ENCODE measurements around the gene STK32B. TPM values are rescaled to one million over a fixed set of nuclear protein-coding genes. Genes with fewer than 3 reads are reported as not detected.

STK32B gene
- total RNA-seq, 2 experiments from 2014 or later, result not detected

DNA sequence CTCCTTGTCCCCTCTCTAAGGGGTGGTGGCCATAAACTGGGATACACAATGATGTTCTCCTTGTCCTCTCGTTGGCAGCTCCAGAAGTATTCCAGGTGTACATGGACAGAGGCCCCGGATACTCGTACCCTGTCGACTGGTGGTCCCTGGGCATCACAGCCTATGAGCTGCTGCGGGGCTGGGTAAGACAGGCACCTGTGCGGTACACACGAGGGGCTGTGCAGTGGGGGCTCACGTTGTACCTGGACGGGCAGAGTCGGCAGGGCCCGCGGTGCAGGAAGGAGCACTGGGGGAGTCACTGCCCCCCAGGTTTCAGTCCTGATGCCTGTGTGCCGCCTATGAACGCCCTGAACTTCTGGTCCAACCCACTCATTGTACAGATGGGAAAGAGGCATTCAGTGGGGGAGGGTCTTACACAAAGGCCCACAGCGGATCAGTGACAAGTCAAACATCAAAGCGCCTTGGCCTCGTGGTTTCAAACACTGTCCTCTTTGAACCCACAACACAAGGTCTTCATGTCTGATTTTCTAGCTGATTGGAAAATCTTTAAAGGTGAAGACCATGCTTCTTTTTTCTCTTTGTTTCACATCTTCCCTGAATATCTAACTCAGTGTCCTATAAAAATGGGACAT is 395.4 kb downstream of the STK32B start:
- CTCF ChIA-PET, result no interaction called here
- ATAC-seq (no peak), DNase-seq (no peak)
- Mint-ChIP-seq H3K27ac (no peak overlapping the region), H3K4me3 (no peak overlapping the region), H3K9me3 (no peaks in the 10 kb centered on the region), H3K36me3 (ENCODE audit: low read depth) (no peaks in the 10 kb centered on the region), H3K4me1 (ENCODE audit: low read depth) (no peaks in the 10 kb centered on the region), H3K27me3 (no peaks in the 10 kb centered on the region)
- POLR2A ChIA-PET, result no interaction called here
- intact Hi-C loops (cut with micrococcal nuclease), result no loop called here
- TF ChIP-seq, protein P1, sequence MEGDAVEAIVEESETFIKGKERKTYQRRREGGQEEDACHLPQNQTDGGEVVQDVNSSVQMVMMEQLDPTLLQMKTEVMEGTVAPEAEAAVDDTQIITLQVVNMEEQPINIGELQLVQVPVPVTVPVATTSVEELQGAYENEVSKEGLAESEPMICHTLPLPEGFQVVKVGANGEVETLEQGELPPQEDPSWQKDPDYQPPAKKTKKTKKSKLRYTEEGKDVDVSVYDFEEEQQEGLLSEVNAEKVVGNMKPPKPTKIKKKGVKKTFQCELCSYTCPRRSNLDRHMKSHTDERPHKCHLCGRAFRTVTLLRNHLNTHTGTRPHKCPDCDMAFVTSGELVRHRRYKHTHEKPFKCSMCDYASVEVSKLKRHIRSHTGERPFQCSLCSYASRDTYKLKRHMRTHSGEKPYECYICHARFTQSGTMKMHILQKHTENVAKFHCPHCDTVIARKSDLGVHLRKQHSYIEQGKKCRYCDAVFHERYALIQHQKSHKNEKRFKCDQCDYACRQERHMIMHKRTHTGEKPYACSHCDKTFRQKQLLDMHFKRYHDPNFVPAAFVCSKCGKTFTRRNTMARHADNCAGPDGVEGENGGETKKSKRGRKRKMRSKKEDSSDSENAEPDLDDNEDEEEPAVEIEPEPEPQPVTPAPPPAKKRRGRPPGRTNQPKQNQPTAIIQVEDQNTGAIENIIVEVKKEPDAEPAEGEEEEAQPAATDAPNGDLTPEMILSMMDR (IDR thresholded peaks at IDR 0.05), result no peak

DNA sequence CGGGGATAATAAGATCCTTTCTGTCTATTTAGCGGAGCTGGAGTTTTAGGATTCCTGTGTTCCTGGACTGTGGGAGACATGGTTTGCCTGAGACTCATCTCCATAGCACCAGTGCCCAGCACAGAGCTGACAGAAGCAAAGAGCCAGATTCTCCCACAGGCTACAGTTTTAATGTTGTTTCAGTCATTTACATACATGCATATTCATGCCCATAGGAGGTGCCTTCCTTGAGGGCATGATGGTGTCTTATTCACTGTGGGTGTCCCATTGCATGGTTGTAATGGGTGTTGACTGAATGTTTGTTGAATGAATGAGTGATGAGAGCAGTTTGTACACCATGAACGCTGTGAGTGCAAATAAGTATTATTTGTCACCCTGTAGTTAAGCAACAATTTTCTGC is 396.5 kb downstream of the STK32B start:
- Mint-ChIP-seq H3K4me3 (no peak overlapping the region), H3K27me3 (no peaks in the 10 kb centered on the region), H3K9me3 (no peaks in the 10 kb centered on the region), H3K4me1 (ENCODE audit: low read depth) (no peaks in the 10 kb centered on the region), H3K27ac (no peak overlapping the region), H3K36me3 (ENCODE audit: low read depth) (no peaks in the 10 kb centered on the region)
- TF ChIP-seq, protein P1 (IDR thresholded peaks at IDR 0.05), result no peak
- ATAC-seq (no peak), DNase-seq (no peak)
- intact Hi-C loops (cut with micrococcal nuclease), result no loop called here
- POLR2A ChIA-PET, result no interaction called here
- CTCF ChIA-PET, result no interaction called here

DNA sequence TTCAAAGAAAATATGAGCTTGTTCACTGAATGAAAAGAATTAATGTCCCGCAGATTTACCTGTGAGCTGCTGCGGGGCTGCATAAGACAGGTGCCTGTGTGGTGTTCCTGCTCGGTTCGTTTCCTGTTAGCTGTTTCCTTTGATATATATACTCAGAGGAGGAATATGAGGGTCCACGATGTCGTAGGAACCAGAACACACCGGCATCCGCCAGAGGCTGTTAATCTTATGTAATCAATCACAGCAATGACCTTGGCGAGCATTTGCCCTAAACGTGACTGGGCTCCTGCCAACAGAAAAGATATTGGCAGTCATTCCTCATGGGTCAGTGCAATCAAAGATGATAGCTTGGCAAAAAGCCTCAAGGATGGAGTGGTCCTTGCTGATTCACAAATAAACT is 396.9 kb downstream of the STK32B start:
- intact Hi-C loops (cut with micrococcal nuclease), result no loop called here
- POLR2A ChIA-PET, result no interaction called here
- no peak for ATAC-seq
- DNase-seq, result no peak
- Mint-ChIP-seq H3K27me3 (no peaks in the 10 kb centered on the region), H3K4me1 (ENCODE audit: low read depth) (no peaks in the 10 kb centered on the region), H3K36me3 (ENCODE audit: low read depth) (no peaks in the 10 kb centered on the region), H3K27ac (no peak overlapping the region), H3K9me3 (no peaks in the 10 kb centered on the region), H3K4me3 (no peak overlapping the region)
- CTCF ChIA-PET, result no interaction called here
- TF ChIP-seq, protein P1 (IDR thresholded peaks at IDR 0.05), result no peak

DNA sequence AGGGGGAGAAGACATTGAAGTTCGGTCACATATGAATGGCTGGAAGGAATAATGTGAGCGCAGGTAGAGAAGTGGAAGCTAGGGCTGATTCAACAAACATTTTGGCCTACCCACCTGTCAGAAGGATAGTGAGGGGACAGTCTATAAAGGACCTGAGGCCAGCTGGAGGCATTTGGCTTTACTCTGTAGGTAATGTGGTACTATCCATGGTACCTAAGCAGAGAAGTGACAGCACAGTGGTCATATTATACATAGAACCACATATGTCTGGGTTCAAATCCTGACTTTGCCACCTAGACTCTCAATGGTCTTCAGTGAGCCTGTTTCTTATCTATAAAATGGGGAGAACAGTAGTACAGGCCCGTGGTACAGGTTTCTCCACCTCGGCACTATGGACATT is 400.0 kb downstream of the STK32B start:
- no peaks in the 10 kb centered on the region for H3K4me1 Mint-ChIP-seq (ENCODE audit: low read depth)
- intact Hi-C loops (cut with micrococcal nuclease), result no loop called here
- no peaks in the 10 kb centered on the region for H3K9me3 Mint-ChIP-seq
- DNase-seq, result no peak
- ChIA-PET POLR2A (no interaction called here), CTCF (no interaction called here)
- no peaks in the 10 kb centered on the region for H3K36me3 Mint-ChIP-seq (ENCODE audit: low read depth)
- H3K27ac Mint-ChIP-seq, result no peak overlapping the region
- H3K4me3 Mint-ChIP-seq, result no peak overlapping the region
- no peaks in the 10 kb centered on the region for H3K27me3 Mint-ChIP-seq
- no peak for ATAC-seq
- TF ChIP-seq, protein P1 (IDR thresholded peaks at IDR 0.05), result no peak

DNA sequence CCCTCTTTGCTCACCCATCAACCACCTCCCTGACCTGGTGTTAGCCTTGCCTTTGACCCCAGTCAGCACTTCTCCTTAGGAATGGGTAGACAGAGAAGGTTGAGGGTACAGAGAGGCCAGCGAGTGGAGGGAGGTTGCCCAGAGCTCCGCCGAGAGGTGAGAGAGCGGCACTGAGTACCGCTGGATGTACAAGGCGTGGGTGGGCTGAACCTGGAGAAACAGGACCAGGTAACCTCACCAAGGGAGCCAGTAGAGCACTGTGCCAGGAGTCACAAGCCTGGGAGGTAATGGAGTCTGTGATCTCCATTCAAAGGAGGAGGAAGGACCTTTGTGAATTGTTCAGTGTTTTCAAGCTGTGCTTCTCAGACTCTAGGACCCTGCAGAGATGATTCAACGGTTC is 400.9 kb downstream of the STK32B start:
- ChIA-PET CTCF (no interaction called here), POLR2A (no interaction called here)
- no peak for DNase-seq
- TF ChIP-seq, protein P1 (IDR thresholded peaks at IDR 0.05), result no peak
- H3K4me1 Mint-ChIP-seq (ENCODE audit: low read depth), result no peaks in the 10 kb centered on the region
- no peaks in the 10 kb centered on the region for H3K36me3 Mint-ChIP-seq (ENCODE audit: low read depth)
- no peak for ATAC-seq
- H3K9me3 Mint-ChIP-seq, result no peaks in the 10 kb centered on the region
- no peaks in the 10 kb centered on the region for H3K27me3 Mint-ChIP-seq
- H3K4me3 Mint-ChIP-seq, result no peak overlapping the region
- intact Hi-C loops (cut with micrococcal nuclease), result no loop called here
- H3K27ac Mint-ChIP-seq, result no peak overlapping the region

Measured in activated CD8-positive, alpha-beta T cell treated with anti-CD3 and anti-CD28 coated beads for 36 hours (primary cell).